DOHH2 (cell line): Measurements from ENCODE around the gene EIF4ENIF1.

Experiments
- H3F3A ChIP-seq: fragments of 200-600 bp; sonication (generic), shearing (Covaris generic); 2 replicates; pipeline ENCODE4 v1.6.0; 2016; ENCODE audit warnings: antibody characterized with exemption, mild to moderate bottlenecking; ENCODE audit not compliant: control insufficient read depth, insufficient read depth
- H3K27ac ChIP-seq: fragments of 200-600 bp; sonication (generic); 2 replicates; pipeline ENCODE4 v1.5.1; 2014; ENCODE audit warnings: low read depth, mild to moderate bottlenecking, low read length, moderate library complexity
- H3K27me3 ChIP-seq: fragments of 200-600 bp; sonication (generic); 2 replicates; pipeline ENCODE4 v1.6.1; 2014; ENCODE audit warnings: mild to moderate bottlenecking, low read length, mixed read lengths; ENCODE audit not compliant: control insufficient read depth
- H3K36me3 ChIP-seq: fragments of 200-600 bp; sonication (generic); 2 replicates; pipeline ENCODE4 v1.6.1; 2014; ENCODE audit warnings: mild to moderate bottlenecking, low read length, moderate library complexity, mixed read lengths; ENCODE audit not compliant: control insufficient read depth
- H3K4me1 ChIP-seq: fragments of 200-600 bp; sonication (generic); 2 replicates; pipeline ENCODE4 v1.6.1; 2014; ENCODE audit warnings: mild to moderate bottlenecking, low read length, mixed read lengths; ENCODE audit not compliant: control insufficient read depth
- H3K4me2 ChIP-seq: fragments of 200-600 bp; sonication (generic); 2 replicates; pipeline ENCODE4 v1.6.0; 2014; ENCODE audit warnings: mild to moderate bottlenecking, low read length, moderate library complexity
- H3K4me3 ChIP-seq: fragments of 200-600 bp; sonication (generic); 2 replicates; pipeline ENCODE4 v1.5.1; 2014; ENCODE audit warnings: mild to moderate bottlenecking, low read length, mixed read lengths
- H3K79me2 ChIP-seq: fragments of 200-600 bp; sonication (generic); 2 replicates; pipeline ENCODE4 v1.6.1; 2014; ENCODE audit warnings: mild to moderate bottlenecking, low read length, mixed read lengths; ENCODE audit not compliant: control insufficient read depth
- H3K9me2 ChIP-seq: fragments of 200-600 bp; sonication (generic); replicated peaks from 2 replicates; pipeline ENCODE4 v1.6.1; 2014; ENCODE audit warnings: mild to moderate bottlenecking, low read length, mixed read lengths; ENCODE audit not compliant: control insufficient read depth
- H3K9me3 ChIP-seq: fragments of 200-600 bp; sonication (generic); 2 replicates; pipeline ENCODE4 v1.6.1; 2014; ENCODE audit warnings: antibody characterized with exemption, low read length, mixed read lengths; ENCODE audit not compliant: control insufficient read depth, insufficient read depth
- H4K20me1 ChIP-seq: fragments of 200-600 bp; sonication (generic); 2 replicates; pipeline ENCODE4 v1.6.0; 2014; ENCODE audit warnings: low read depth, mild to moderate bottlenecking, antibody characterized with exemption, low read length, moderate library complexity; ENCODE audit not compliant: control insufficient read depth, insufficient read depth
- EZH2phosphoT487 ChIP-seq: fragments of 200-600 bp; sonication (generic); IDR thresholded peaks from 2 replicates; pipeline ENCODE4 v1.6.1; 2017; ENCODE audit warnings: borderline replicate concordance, mild to moderate bottlenecking, antibody characterized with exemption, low read length, moderate library complexity, mixed read lengths
- TF ChIP-seq, protein P1 (sequence below): fragments of 200-600 bp; sonication (generic); IDR thresholded peaks from one replicate; pipeline ENCODE4 v1.5.1; 2014; ENCODE audit warnings: antibody characterized with exemption, mild to moderate bottlenecking, low read depth, low read length; ENCODE audit not compliant: poor library complexity, severe bottlenecking

The EIF4ENIF1 gene

DNA sequence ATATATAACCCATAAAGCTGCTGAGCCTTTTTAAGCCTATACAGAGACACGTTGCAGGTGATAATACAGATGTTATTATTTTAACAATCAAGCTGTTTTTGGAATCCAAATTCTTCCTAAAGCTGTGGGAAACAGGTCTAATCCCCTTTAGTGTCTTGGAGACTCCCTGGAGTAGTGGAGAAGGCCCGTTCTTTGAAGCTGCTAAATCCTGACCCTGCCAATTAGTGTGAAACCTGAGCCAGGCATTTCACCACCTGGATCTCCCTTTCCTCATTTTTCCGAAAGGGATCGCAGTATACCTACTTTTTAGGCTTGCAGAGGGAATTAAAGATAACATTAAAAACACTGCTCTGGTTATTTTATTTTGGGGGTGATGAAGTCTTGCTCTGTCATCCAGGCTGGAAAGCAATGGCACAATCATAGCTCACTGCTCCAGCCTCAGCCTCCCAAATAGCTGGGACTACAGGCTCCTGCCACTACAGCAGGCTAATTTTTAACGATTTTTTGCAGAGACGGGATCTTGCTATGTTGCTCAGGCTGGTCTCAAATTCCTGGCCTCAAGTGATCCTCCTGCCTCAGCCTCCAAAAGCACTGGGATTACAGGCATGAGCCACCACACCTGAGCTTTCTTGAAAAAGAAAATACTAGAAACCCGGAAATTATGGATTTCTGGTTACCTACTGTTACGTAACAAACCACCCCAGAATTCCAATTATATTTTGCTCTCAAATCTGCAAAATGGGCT is 1.7 kb upstream of the EIF4ENIF1 start:
- Histone ChIP-seq H3F3A (peaks cover 32% of the 10 kb centered on the region), H3K4me1 (peaks cover 49% of the 10 kb centered on the region)

DNA sequence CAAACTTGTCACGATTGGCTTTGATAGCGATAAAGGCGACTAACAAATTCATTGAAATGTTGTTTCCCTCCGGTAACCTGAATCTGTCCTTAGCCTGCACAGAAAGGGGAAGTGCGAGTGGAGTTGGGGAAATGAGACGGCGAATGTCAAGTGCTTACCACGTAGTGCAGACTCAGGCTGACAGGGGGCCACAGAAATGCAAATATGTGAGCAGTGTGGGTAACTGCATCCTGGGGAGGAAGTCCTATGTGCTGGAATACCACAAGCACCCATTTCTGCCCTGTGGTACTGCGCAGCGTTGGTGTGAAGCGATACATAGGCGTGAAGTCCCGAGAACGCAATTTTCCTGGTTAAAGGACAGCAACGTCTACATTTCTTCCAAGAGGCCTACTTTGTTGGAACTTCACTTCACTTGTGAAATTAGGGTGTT is 869 bp upstream of the EIF4ENIF1 start:
- peak overlapping the region; percentile 95 for H3K27ac ChIP-seq
- H3F3A ChIP-seq, result peaks cover 25% of the 10 kb centered on the region
- H3K36me3 ChIP-seq, result peaks cover 49% of the 10 kb centered on the region
- H3K9me3 ChIP-seq, result no peaks in the 10 kb centered on the region
- peak overlapping the region; percentile 95 for H3K4me3 ChIP-seq
- H4K20me1 ChIP-seq, result no peaks in the 10 kb centered on the region
- TF ChIP-seq EZH2phosphoT487, result no peak
- TF ChIP-seq, protein P1, sequence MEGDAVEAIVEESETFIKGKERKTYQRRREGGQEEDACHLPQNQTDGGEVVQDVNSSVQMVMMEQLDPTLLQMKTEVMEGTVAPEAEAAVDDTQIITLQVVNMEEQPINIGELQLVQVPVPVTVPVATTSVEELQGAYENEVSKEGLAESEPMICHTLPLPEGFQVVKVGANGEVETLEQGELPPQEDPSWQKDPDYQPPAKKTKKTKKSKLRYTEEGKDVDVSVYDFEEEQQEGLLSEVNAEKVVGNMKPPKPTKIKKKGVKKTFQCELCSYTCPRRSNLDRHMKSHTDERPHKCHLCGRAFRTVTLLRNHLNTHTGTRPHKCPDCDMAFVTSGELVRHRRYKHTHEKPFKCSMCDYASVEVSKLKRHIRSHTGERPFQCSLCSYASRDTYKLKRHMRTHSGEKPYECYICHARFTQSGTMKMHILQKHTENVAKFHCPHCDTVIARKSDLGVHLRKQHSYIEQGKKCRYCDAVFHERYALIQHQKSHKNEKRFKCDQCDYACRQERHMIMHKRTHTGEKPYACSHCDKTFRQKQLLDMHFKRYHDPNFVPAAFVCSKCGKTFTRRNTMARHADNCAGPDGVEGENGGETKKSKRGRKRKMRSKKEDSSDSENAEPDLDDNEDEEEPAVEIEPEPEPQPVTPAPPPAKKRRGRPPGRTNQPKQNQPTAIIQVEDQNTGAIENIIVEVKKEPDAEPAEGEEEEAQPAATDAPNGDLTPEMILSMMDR, result no peak
- peak overlapping the region; percentile 99 for H3K4me2 ChIP-seq
- H3K27me3 ChIP-seq, result no peaks in the 10 kb centered on the region
- peaks cover 48% of the 10 kb centered on the region for H3K4me1 ChIP-seq
- no peaks in the 10 kb centered on the region for H3K9me2 ChIP-seq
- H3K79me2 ChIP-seq, result peaks cover 49% of the 10 kb centered on the region

More for the DNA sequence above, 1.7 kb upstream of the EIF4ENIF1 start:
- H4K20me1 ChIP-seq, result no peaks in the 10 kb centered on the region
- H3K79me2 ChIP-seq, result peaks cover 45% of the 10 kb centered on the region
- H3K9me3 ChIP-seq, result no peaks in the 10 kb centered on the region
- peak overlapping the region; percentile 99 for H3K4me2 ChIP-seq
- H3K27me3 ChIP-seq, result no peaks in the 10 kb centered on the region
- H3K9me2 ChIP-seq, result no peaks in the 10 kb centered on the region
- peak overlapping the region; percentile 95 for H3K27ac ChIP-seq
- no peak for TF ChIP-seq EZH2phosphoT487
- TF ChIP-seq, protein P1, result no peak
- peaks cover 47% of the 10 kb centered on the region for H3K36me3 ChIP-seq
- H3K4me3 ChIP-seq, result peak overlapping the region; percentile 95

DNA sequence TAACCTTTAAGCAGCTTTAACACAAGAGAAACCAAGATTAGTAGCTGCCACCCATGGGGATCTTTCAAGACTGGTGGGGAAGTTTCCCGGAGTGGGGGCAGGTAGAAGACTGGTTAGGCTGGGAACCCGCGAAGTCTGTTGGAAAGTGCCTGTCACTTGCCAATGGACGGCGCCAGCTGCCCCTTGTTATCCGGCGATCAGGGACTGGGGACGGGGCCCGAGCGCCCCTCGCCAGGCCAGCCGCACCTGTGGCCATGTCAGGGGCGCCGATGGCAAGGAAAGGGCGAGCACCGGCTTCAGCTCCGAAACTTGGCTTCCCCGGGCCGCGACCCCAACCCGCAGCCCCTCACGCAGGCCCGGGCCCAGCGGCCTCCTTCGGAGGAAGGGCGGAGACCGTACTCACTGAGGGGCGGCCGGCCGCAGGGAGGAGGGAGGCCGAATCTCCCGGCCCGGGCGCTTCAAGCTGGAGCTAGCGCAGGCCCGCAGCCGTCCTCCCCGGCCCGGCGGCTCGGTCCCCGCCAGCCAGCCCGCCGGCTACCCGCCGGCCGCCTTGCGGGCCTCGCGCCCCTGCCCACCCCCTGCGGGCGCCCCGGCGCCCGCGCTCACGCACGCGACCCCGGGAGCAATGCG is 539 bp downstream of the EIF4ENIF1 start:
- no peaks in the 10 kb centered on the region for H3K9me3 ChIP-seq
- H3K36me3 ChIP-seq, result peaks cover 63% of the 10 kb centered on the region
- no peaks in the 10 kb centered on the region for H3K9me2 ChIP-seq
- TF ChIP-seq EZH2phosphoT487, result no peak
- TF ChIP-seq, protein P1, result no peak
- H3F3A ChIP-seq, result peaks cover 23% of the 10 kb centered on the region
- H4K20me1 ChIP-seq, result no peaks in the 10 kb centered on the region
- H3K27ac ChIP-seq, result peak overlapping the region; percentile 95
- peaks cover 35% of the 10 kb centered on the region for H3K4me1 ChIP-seq
- H3K27me3 ChIP-seq, result no peaks in the 10 kb centered on the region
- H3K4me2 ChIP-seq, result peak overlapping the region; percentile 99
- H3K79me2 ChIP-seq, result peaks cover 63% of the 10 kb centered on the region
- peak overlapping the region; percentile 95 for H3K4me3 ChIP-seq
